ENCODE measurements around the gene PRUNE1.

DNA sequence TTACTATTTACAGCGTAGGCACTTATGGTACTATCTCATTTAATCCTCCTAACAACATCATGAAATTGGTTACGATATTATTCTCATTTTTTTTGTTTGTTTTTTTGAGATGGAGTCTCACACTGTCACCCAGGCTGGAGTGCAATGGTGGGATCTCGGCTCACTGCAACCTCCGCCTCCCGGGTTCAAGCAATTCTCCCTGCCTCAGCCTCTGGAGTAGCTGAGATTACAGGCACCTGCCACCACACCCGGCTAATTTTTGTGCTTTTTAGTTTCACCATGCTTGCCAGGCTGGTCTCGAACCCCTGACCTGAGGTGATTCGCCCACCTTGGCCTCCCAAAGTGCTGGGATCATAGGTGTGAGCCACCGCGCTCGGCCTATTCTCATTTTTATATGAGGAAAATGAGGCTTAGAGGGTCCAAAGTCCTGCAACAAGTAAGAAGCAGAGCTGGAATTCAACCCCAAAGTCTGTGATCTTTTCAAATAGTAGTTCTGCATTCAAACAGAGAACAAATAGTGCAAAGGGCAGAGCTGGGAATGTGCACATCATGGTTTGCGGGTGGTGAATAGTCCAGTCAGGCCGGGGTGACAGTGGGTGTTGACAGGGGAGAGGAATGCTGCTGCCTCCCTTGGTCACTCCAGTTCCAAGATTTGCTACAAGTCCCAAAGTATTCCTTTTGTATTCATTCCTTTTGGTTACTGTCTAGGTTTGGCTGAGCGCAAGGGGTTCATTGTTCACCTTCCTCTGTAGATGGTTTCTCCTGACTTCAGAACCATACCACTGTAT, 4.6 kb downstream of the PRUNE1 start:
- TF ChIP-seq EGR1 (IDR thresholded peaks at IDR 0.05) = no peak
- TF ChIP-seq CEBPB (IDR thresholded peaks at IDR 0.05) = no peak
- TF ChIP-seq RAD21 (IDR thresholded peaks at IDR 0.05; ENCODE audit: low read depth) = no peak
- no peak for TF ChIP-seq FOXM1 (IDR thresholded peaks at IDR 0.05; ENCODE audit: borderline replicate concordance, low read depth)
- TF ChIP-seq, protein P1, sequence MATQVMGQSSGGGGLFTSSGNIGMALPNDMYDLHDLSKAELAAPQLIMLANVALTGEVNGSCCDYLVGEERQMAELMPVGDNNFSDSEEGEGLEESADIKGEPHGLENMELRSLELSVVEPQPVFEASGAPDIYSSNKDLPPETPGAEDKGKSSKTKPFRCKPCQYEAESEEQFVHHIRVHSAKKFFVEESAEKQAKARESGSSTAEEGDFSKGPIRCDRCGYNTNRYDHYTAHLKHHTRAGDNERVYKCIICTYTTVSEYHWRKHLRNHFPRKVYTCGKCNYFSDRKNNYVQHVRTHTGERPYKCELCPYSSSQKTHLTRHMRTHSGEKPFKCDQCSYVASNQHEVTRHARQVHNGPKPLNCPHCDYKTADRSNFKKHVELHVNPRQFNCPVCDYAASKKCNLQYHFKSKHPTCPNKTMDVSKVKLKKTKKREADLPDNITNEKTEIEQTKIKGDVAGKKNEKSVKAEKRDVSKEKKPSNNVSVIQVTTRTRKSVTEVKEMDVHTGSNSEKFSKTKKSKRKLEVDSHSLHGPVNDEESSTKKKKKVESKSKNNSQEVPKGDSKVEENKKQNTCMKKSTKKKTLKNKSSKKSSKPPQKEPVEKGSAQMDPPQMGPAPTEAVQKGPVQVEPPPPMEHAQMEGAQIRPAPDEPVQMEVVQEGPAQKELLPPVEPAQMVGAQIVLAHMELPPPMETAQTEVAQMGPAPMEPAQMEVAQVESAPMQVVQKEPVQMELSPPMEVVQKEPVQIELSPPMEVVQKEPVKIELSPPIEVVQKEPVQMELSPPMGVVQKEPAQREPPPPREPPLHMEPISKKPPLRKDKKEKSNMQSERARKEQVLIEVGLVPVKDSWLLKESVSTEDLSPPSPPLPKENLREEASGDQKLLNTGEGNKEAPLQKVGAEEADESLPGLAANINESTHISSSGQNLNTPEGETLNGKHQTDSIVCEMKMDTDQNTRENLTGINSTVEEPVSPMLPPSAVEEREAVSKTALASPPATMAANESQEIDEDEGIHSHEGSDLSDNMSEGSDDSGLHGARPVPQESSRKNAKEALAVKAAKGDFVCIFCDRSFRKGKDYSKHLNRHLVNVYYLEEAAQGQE (IDR thresholded peaks at IDR 0.05; ENCODE audit: low read depth) = no peak
- TF ChIP-seq EP300 (IDR thresholded peaks at IDR 0.05; ENCODE audit: borderline replicate concordance) = no peak
- no peak for TF ChIP-seq NFIC (IDR thresholded peaks at IDR 0.05)
- no peak for TF ChIP-seq TAF1 (IDR thresholded peaks at IDR 0.05; ENCODE audit: low read depth)

All from Ishikawa (cell line).